Loucy (cell line): ENCODE data around the gene PPP1R15B.

Source experiments
- EZH2phosphoT487 ChIP-seq: fragments of 200-600 bp; IDR thresholded peaks from 2 replicates; pipeline ENCODE4 v1.6.1; 2018; ENCODE audit warnings: antibody characterized with exemption, mild to moderate bottlenecking, moderate library complexity, borderline replicate concordance
- TF ChIP-seq, protein P1 (sequence below): fragments of 200-600 bp; sonication (generic); conservative IDR thresholded peaks from 2 replicates; pipeline ENCODE4 v1.5.1; 2014; ENCODE audit warnings: mild to moderate bottlenecking, antibody characterized with exemption, low read length

DNA sequence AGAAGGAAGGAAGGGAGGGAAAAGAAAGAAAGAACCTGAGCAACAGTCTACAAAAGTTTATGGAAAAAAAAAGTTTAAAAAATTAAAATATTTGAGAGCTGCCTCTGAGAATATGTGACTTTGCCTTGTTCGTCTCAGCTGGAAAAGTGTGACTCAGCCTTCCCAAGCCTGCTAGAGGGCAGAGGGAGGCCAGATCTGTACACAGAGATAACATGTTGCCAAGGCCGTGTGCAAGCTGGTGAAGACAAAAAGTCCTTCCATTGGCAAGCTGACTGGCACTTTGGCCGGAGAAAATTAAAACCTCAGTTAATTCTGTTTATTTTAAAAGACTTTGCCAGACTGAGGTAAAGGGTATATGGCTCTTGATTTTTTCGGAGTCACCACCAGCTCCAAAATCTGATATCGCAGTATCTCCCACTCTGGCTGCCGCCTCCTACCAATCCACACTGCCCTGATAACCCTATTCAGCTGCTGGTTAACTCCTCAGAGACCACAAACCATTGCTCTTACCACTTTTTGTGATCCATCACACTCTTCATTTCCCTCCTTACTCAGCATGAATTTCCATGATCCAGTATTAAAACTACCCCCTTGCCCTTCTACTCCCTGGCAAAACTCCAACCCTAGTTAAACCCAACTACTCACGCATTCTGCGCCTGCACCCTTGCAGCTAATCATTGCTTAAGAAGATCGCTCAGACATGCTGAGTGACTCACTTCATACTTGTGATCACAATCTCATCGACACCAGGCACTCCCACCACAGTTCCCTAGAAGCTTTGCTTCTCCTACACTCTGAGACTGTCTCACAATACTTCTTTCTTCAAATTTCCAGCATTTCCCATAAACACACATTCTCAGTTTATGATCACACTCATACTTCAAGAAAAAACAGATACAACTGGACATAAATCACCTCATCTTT is 5.7 kb upstream of the PPP1R15B start:
- TF ChIP-seq, protein P1, sequence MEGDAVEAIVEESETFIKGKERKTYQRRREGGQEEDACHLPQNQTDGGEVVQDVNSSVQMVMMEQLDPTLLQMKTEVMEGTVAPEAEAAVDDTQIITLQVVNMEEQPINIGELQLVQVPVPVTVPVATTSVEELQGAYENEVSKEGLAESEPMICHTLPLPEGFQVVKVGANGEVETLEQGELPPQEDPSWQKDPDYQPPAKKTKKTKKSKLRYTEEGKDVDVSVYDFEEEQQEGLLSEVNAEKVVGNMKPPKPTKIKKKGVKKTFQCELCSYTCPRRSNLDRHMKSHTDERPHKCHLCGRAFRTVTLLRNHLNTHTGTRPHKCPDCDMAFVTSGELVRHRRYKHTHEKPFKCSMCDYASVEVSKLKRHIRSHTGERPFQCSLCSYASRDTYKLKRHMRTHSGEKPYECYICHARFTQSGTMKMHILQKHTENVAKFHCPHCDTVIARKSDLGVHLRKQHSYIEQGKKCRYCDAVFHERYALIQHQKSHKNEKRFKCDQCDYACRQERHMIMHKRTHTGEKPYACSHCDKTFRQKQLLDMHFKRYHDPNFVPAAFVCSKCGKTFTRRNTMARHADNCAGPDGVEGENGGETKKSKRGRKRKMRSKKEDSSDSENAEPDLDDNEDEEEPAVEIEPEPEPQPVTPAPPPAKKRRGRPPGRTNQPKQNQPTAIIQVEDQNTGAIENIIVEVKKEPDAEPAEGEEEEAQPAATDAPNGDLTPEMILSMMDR: no peak
- TF ChIP-seq EZH2phosphoT487: no peak
